HG02970 (cell line): ENCODE results near the gene USP15.
"Not testable (repeated sequence)": the region's sequence is repeated elsewhere in the genome, so short reads cannot be mapped to it uniquely, and the experiment has no call there.

Source experiments
- ATAC-seq: cut with Tn5 transposase; IDR thresholded peaks from one replicate; pipeline ENCODE4 v1.9.1; 2021; ENCODE audit warnings: mild to moderate bottlenecking, moderate library complexity, moderate number of reproducible peaks; ENCODE audit not compliant: unreplicated experiment, low FRiP score

USP15 gene

GRCh38 chr12:62313727-62314380 lies 53.6 kb downstream of the USP15 start:
- no peak for ATAC-seq

GRCh38 chr12:62317017-62317416 lies 56.8 kb downstream of the USP15 start:
- ATAC-seq: no peak

GRCh38 chr12:62319058-62319457 lies 58.9 kb downstream of the USP15 start:
- ATAC-seq: no peak

- ATAC-seq: no peak
Measured at GRCh38 chr12:62320054-62320453, 59.9 kb downstream of the USP15 start.

- ATAC-seq: no peak
Measured at GRCh38 chr12:62323386-62323785, 63.2 kb downstream of the USP15 start.

GRCh38 chr12:62328296-62328921 lies 68.2 kb downstream of the USP15 start:
- no peak for ATAC-seq

GRCh38 chr12:62331306-62331705 lies 71.1 kb downstream of the USP15 start:
- ATAC-seq: no peak

GRCh38 chr12:62332598-62332997 lies 72.4 kb downstream of the USP15 start:
- ATAC-seq: no peak

- no peak for ATAC-seq
Measured at GRCh38 chr12:62335057-62335456, 74.9 kb downstream of the USP15 start.

GRCh38 chr12:62335796-62336195 lies 75.6 kb downstream of the USP15 start:
- ATAC-seq: no peak

- ATAC-seq: not testable (repeated sequence)
Measured at GRCh38 chr12:62337643-62338042, 77.4 kb downstream of the USP15 start.

- not testable (repeated sequence) for ATAC-seq
Measured at GRCh38 chr12:62342614-62343303, 82.6 kb downstream of the USP15 start.

- ATAC-seq: not testable (repeated sequence)
Measured at GRCh38 chr12:62343304-62344120, 83.3 kb downstream of the USP15 start.

- ATAC-seq: not testable (repeated sequence)
Measured at GRCh38 chr12:62344731-62345556, 84.7 kb downstream of the USP15 start.

GRCh38 chr12:62345667-62346066 lies 85.5 kb downstream of the USP15 start:
- ATAC-seq: no peak

- no peak for ATAC-seq
Measured at GRCh38 chr12:62346817-62347216, 86.6 kb downstream of the USP15 start.

- ATAC-seq: no peak
Measured at GRCh38 chr12:62347922-62348650, 87.9 kb downstream of the USP15 start.

GRCh38 chr12:62350554-62350953 lies 90.3 kb downstream of the USP15 start:
- ATAC-seq: no peak

- ATAC-seq: no peak
Measured at GRCh38 chr12:62351326-62351725, 91.1 kb downstream of the USP15 start.
